AG09309 (cell line): ENCODE results near the gene AZU1.

Source experiments
- DNase-seq: peaks from one replicate; pipeline ENCODE4 v3.0.0-alpha.2; 2010; ENCODE audit warnings: low read depth
- H3K4me3 ChIP-seq: 2 replicates; pipeline ENCODE4 v1.5.1; 2011; ENCODE audit warnings: mild to moderate bottlenecking, low read depth, low read length, moderate library complexity; ENCODE audit not compliant: control insufficient read depth
- CTCF ChIP-seq: IDR thresholded peaks from 2 replicates; pipeline ENCODE4 v1.5.1; 2011; ENCODE audit warnings: mild to moderate bottlenecking, low read depth, low read length, inconsistent platforms; ENCODE audit not compliant: insufficient read depth, control insufficient read depth; ENCODE audit errors: missing control alignments

AZU1 gene

DNA sequence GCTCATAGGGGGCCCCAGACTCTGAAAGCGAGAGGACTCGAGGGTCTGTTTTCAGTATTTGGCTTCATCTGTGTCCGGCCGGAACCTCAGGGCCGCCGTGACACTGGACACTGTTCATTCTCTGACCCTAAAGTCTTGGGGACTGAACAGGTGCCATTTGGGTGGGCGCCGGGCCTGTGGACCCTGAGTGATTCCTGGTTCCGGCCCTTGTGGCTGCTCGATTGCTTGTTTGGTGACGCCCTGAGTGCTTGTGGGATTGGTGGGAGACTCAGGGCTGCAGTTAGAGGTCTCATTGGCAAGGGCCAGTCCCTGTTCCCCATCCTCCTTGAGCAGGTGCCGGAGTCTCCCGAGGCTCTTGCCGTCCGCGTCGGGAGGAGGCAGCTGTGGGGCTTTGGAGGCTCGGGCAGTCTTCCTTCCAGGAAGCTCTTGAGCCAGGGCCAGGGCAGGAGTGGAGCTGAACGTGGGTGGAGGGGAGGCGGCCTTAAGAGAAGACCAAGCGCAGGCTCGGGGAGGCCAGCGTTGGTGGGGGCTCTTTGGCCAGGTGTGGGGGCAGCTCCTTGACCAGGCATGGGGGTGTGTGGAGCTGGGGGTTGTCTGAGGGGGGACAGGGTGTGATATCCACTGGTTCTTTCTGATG is 25.7 kb upstream of the AZU1 start:
- no peak for TF ChIP-seq CTCF
- DNase-seq: no peak
- H3K4me3 ChIP-seq: no peak overlapping the region

DNA sequence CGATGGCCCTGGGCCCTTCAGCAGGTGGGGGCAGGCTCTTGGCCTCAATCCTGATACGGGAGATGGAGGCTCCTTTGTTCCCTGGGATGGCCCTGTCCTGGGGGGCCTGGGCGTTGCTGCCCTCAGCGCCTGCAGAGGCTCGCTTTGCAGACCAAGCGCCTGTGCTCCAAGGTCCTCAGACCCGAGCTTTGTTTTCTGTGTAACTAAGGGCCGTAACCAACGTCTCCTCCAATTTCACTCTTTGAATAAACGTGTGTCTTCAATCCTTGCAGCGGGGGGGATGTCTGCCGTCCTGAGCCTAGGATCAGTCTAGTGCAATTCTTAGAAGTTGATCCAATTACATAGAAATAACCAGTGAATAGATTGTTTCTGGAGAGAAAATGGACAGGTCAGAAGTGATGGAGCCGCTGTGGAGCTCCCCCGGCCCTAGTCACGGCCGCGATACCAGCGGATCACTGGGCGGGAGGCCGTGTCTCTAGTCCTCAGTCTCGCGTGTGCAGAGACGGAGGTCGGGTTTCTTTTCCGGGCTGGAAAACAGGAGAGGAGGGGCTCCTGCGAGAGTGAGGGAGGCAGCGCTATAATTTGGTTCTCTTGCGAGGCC is 25.0 kb upstream of the AZU1 start:
- DNase-seq: no peak
- H3K4me3 ChIP-seq: no peak overlapping the region
- TF ChIP-seq CTCF: no peak

GRCh38 chr19:803099-803561 is 24.5 kb upstream of the AZU1 start:
- no peak for DNase-seq
- no peak overlapping the region for H3K4me3 ChIP-seq
- TF ChIP-seq CTCF: no peak

DNA sequence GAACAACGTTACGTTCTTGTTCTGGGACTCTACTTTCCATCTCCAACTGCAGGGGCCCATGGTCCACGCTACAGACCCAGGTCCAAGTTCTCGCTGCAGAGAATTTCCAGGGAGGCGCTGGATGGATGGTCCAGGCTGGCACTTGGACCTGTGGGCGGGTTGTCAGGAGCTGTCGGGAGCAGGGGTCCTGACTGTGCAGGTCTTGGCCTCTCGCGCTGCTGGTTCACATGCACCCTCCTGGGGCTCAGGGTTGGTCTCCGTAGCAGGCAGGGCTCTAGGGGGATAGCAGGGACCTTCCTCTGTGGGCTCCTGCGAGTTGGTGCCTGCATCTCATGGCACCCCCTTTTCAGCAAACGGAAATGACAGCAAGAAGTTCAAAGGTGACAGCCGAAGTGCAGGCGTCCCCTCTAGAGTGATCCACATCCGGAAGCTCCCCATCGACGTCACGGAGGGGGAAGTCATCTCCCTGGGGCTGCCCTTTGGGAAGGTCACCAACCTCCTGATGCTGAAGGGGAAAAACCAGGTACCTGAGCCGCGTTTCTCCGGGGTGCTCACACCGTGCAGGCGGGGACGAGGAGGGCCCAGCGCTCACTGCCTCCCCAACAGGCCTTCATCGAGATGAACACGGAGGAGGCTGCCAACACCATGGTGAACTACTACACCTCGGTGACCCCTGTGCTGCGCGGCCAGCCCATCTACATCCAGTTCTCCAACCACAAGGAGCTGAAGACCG is 23.8 kb upstream of the AZU1 start:
- no peak overlapping the region for H3K4me3 ChIP-seq
- DNase-seq: no peak
- TF ChIP-seq CTCF: no peak

- no peak for DNase-seq
- no peak overlapping the region for H3K4me3 ChIP-seq
- TF ChIP-seq CTCF: no peak
Observed at GRCh38 chr19:804419-805165, 23.0 kb upstream of the AZU1 start.

DNA sequence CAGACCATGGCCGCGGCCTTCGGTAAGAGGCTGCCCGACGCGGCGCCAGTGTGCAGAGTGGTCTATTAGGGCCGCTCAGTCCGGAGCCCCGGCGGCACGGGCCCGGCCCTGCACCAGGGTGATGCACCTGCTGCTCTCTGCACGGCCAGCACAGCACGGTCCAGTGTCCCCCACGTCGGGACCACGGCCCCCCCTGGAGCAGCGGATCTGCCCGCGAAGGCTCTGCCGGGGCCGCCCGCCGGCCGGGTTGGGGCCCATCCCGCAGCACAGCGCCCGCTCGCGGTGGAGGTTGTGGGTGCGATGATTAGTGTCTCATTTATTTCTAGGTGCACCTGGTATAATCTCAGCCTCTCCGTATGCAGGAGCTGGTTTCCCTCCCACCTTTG is 22.5 kb upstream of the AZU1 start:
- TF ChIP-seq CTCF: no peak
- no peak for DNase-seq
- no peak overlapping the region for H3K4me3 ChIP-seq
